Thoracic aorta (tissue), 2 donors: ENCODE data around the gene DMD. TPM values are rescaled to one million over a fixed set of nuclear protein-coding genes. Genes with fewer than 3 reads are reported as not detected.

Experiments used
- ATAC-seq: fragments of 150-250 bp; one replicate; pipeline ENCODE4 v1.8.0; 2017; ENCODE audit warnings: low read depth; ENCODE audit not compliant: insufficient number of reproducible peaks, low FRiP score
- DNase-seq: peaks from one replicate; pipeline ENCODE4 v3.0.0-alpha.2; 2020; ENCODE audit warnings: low spot score
- H3K27ac ChIP-seq, 2 donors: fragments of 200-600 bp; sonication (generic); 1 replicate in 1 of 2; 2 replicates in 1 of 2; pipeline ENCODE4 v1.5.1; 2016; ENCODE audit warnings: mild to moderate bottlenecking in 2 of 2, moderate library complexity in 2 of 2
- H3K27me3 ChIP-seq: fragments of 200-600 bp; sonication (generic); replicated peaks from 2 replicates; pipeline ENCODE4 v1.6.0; 2016; ENCODE audit warnings: mild to moderate bottlenecking; ENCODE audit not compliant: insufficient read depth
- H3K36me3 ChIP-seq: fragments of 200-600 bp; sonication (generic); one replicate; pipeline ENCODE4 v1.5.1; 2016
- H3K4me1 ChIP-seq, 2 donors: fragments of 200-600 bp; sonication (generic); 1 replicate in 1 of 2; 2 replicates in 1 of 2; pipeline versions ENCODE4 v1.5.1 to v1.6.0; 2016; ENCODE audit warnings: low read depth in 2 of 2, mild to moderate bottlenecking in 1 of 2; ENCODE audit not compliant: control insufficient read depth in 1 of 2
- H3K4me3 ChIP-seq: fragments of 200-600 bp; sonication (generic); 2 replicates; pipeline ENCODE4 v1.5.1; 2016; ENCODE audit warnings: mild to moderate bottlenecking
- H3K9me3 ChIP-seq: fragments of 200-600 bp; sonication (generic); 2 replicates; pipeline ENCODE4 v1.5.1; 2016
- total RNA-seq, 2 donors: library from RNA; depleted of rRNA; stranded (reverse); fragments of >200 nt; gene quantifications; one replicate each; pipeline versions ENCODE4 v1.1.0 to v1.2.3, GENCODE V29; 2016
- TF ChIP-seq, protein P1 (sequence below): fragments of 200-600 bp; sonication (generic); IDR thresholded peaks from one replicate; pipeline ENCODE4 v1.5.1; 2019; ENCODE audit warnings: antibody characterized with exemption

The DMD gene
- total RNA-seq, 2 donors from 2014 or later = 224 to 233 TPM

DNA sequence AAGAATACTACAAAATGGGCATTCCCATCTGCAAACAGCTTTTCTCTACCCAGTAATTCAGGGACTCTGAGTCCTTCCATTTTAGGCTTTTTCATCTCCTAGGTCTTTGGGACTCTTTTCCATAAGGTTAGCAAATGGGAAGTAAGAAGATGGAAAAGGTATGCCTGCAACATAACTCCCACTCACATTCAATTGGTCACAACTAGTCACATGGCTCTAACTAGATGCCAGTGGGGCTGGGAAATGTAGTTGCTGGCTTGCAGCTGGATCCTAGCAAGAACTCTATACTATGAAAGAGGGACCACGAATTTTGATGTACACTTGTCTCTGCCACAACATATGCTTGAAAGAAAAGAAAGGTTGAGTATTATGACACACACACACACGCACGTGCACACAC, 1184.6 kb downstream of the DMD start:
- no peaks in the 10 kb centered on the region for H3K4me1 ChIP-seq
- no peak overlapping the region for H3K27ac ChIP-seq
- H3K4me3 ChIP-seq = no peak overlapping the region
- TF ChIP-seq, protein P1, sequence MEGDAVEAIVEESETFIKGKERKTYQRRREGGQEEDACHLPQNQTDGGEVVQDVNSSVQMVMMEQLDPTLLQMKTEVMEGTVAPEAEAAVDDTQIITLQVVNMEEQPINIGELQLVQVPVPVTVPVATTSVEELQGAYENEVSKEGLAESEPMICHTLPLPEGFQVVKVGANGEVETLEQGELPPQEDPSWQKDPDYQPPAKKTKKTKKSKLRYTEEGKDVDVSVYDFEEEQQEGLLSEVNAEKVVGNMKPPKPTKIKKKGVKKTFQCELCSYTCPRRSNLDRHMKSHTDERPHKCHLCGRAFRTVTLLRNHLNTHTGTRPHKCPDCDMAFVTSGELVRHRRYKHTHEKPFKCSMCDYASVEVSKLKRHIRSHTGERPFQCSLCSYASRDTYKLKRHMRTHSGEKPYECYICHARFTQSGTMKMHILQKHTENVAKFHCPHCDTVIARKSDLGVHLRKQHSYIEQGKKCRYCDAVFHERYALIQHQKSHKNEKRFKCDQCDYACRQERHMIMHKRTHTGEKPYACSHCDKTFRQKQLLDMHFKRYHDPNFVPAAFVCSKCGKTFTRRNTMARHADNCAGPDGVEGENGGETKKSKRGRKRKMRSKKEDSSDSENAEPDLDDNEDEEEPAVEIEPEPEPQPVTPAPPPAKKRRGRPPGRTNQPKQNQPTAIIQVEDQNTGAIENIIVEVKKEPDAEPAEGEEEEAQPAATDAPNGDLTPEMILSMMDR = no peak
- H3K27me3 ChIP-seq = no peaks in the 10 kb centered on the region
- ATAC-seq = no peak
- no peaks in the 10 kb centered on the region for H3K9me3 ChIP-seq
- no peak for DNase-seq
- no peaks in the 10 kb centered on the region for H3K36me3 ChIP-seq

DNA sequence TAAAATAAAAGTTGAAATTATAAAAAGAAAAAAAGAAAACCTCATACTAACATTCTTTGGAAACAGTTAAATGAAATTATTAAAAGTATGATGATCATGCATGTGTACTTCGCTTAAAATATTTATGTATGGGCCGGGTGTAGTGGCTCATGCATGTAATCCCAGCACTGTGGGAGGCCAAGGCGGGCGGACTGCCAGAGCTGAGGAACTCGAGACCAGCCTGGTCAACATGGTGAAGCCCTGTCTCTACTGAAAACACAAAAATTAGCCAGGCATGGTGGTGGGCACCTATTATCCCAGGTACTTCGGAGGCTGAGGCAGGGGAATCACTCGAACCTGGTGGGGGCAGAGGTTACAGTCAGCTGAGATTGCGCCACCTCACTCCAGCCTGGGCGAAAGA, 1187.3 kb downstream of the DMD start:
- no peak overlapping the region for H3K4me3 ChIP-seq
- ATAC-seq = no peak
- no peaks in the 10 kb centered on the region for H3K27me3 ChIP-seq
- H3K4me1 ChIP-seq = no peaks in the 10 kb centered on the region
- no peak overlapping the region for H3K27ac ChIP-seq
- no peak for DNase-seq
- TF ChIP-seq, protein P1 = no peak
- H3K9me3 ChIP-seq = no peaks in the 10 kb centered on the region
- no peaks in the 10 kb centered on the region for H3K36me3 ChIP-seq

DNA sequence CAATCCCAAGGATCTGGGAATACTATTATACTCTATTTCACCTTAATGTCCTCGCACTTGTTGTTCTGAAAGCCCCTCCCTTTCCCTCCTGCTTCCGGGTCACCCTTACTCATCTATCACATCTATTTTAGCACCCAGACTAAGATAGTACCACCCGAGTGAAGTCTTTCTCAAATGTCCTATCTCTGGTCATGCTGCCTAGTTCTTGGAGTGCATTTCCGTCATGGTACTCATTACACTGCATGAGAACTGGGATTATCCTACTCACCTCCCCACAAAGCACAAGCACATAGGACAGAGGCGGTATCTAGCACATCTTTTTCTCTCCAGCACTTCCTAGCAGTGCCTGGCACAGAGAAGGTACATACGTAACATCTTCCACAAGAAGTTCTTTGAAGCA, 1195.2 kb downstream of the DMD start:
- TF ChIP-seq, protein P1 = no peak
- Histone ChIP-seq H3K27me3 (no peaks in the 10 kb centered on the region), H3K4me1 (no peaks in the 10 kb centered on the region), H3K4me3 (no peak overlapping the region), H3K27ac (no peak overlapping the region), H3K36me3 (no peaks in the 10 kb centered on the region), H3K9me3 (no peaks in the 10 kb centered on the region)
- DNase-seq (no peak), ATAC-seq (no peak)

DNA sequence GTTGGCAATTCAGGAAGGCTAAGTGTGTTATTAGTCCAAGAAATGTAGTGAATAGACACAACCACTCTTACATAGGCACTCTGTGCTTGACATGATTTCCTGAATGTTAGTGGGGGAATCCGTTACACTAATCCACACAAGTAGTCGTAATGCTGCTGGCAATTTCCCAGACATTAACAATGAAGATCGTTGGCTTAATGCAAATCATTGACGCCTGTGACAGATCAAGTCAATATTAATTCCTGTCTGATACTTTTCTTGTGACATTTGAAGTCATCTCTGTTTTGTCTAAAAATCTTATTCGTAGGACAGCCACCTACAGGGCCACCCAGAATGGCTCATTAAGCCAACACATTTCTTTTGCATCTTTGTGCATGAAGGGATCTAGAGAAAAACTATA, 1200.4 kb downstream of the DMD start:
- ATAC-seq (no peak), DNase-seq (no peak)
- TF ChIP-seq, protein P1 = no peak
- no peak overlapping the region for H3K4me3 ChIP-seq
- H3K27ac ChIP-seq = no peak overlapping the region
- H3K36me3 ChIP-seq = no peaks in the 10 kb centered on the region
- H3K9me3 ChIP-seq = no peaks in the 10 kb centered on the region
- no peaks in the 10 kb centered on the region for H3K4me1 ChIP-seq
- H3K27me3 ChIP-seq = no peaks in the 10 kb centered on the region

DNA sequence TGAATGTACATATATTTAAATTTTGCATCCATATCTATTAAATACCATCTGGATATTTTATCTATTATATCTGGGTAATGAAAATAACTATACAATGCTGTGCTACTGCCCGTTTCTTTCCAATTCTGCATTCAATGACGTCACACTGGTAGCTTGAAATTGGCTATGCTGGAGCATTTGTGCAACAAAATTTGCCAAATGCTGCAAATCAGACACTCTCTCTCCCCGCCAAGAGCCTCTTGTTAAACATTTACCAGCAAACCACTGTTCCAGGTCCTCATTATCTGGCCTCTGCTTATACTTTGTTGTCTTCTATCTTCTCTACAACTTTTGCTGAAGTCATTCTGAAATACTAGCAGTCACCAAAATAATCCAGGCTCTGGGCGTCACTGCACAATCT, 1201.1 kb downstream of the DMD start:
- TF ChIP-seq, protein P1 = no peak
- no peak overlapping the region for H3K27ac ChIP-seq
- no peak overlapping the region for H3K4me3 ChIP-seq
- H3K27me3 ChIP-seq = no peaks in the 10 kb centered on the region
- no peaks in the 10 kb centered on the region for H3K4me1 ChIP-seq
- H3K9me3 ChIP-seq = no peaks in the 10 kb centered on the region
- DNase-seq = no peak
- no peaks in the 10 kb centered on the region for H3K36me3 ChIP-seq
- no peak for ATAC-seq
